Esophagus squamous epithelium (tissue), 4 donors: ENCODE data around the gene GRP.

ENCODE experiments used
- CTCF ChIP-seq, 6 experiments: fragments of 450-650 bp in 4 of 6; fragments of 200-600 bp in 2 of 6; sonication (generic) in 2 of 6; IDR thresholded peaks; one replicate each; pipeline ENCODE4 v1.5.1; 2016 to 2019; ENCODE audit warnings: antibody characterized with exemption in 6 of 6, mild to moderate bottlenecking in 4 of 6, moderate library complexity in 4 of 6
- POLR2A ChIP-seq, 4 donors: fragments of 450-650 bp; IDR thresholded peaks; one replicate each; pipeline ENCODE4 v1.6.1; 2017; ENCODE audit warnings: antibody characterized with exemption in 4 of 4, mild to moderate bottlenecking in 4 of 4, moderate library complexity in 3 of 4

GRCh38 chr18:59211629-59212028 is 8.3 kb upstream of the GRP start:
- TF ChIP-seq CTCF (IDR thresholded peaks at IDR 0.05) (no peak), POLR2A (IDR thresholded peaks at IDR 0.05) (no peak)
